Measurements from ENCODE around the gene PRKCE. TPM values are rescaled to one million over a fixed set of nuclear protein-coding genes. Genes with fewer than 3 reads are reported as not detected.

The PRKCE gene
- total and polyA plus RNA-seq, 2 of the 8 experiments (the other 6 are each of a cell fraction or from before 2014, with no cell fraction given), result 0.54 to 2.1 TPM

DNA sequence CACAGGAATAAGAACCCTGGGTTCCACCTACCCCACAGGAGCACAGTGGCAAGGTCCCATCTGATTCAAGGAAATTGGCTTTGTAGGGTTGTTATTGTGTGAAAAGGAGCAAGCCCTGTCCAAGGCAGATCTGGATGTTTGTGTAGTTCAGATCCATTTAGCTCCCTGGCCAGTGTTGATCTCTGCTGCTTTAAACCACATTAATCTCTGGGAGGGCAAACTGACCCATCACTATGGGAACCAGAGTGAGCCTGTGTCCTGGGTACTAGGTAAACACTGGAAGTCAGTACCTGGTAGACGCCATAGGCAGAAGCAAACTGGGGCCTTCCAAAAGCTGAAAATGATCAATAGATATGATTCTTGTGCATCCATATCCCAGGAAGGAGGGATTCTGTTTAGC is 374.2 kb downstream of the PRKCE start (continued):
- TF ChIP-seq EGR1 (IDR thresholded peaks at IDR 0.05; ENCODE audit: borderline replicate concordance, low read depth, low read length) (no peak), RXRA (IDR thresholded peaks at IDR 0.05; ENCODE audit: insufficient read depth, low read depth, low read length) (no peak), KDM5A (IDR thresholded peaks at IDR 0.05; ENCODE audit: low read length) (no peak), EZH2 (IDR thresholded peaks at IDR 0.05; ENCODE audit: low read depth, low read length, severe bottlenecking) (no peak)
- TF ChIP-seq, protein P1, sequence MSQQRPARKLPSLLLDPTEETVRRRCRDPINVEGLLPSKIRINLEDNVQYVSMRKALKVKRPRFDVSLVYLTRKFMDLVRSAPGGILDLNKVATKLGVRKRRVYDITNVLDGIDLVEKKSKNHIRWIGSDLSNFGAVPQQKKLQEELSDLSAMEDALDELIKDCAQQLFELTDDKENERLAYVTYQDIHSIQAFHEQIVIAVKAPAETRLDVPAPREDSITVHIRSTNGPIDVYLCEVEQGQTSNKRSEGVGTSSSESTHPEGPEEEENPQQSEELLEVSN (IDR thresholded peaks at IDR 0.05), result no peak
